ENCODE results near the gene CCDC92. TPM values are rescaled to one million over a fixed set of nuclear protein-coding genes. Genes with fewer than 3 reads are reported as not detected.

CCDC92 gene
- total RNA-seq = 3.1 and 10.0 TPM in 2 replicates

GRCh38 chr12:123972457-123973401, at the start of gene CCDC92, which contains the start of gene ZNF664:
Gene CCDC92 (minus strand): TSS chr12:123972831. CDS start chr12:123944305, 28,526 bp downstream.
Gene ZNF664 (plus strand): TSS chr12:123973215. CDS start chr12:124012145, 38,930 bp downstream.

Other genes starting within 250 kb of the CCDC92 start
- 0.06 and 0.16 TPM in 2 replicates for gene DNAH10, start 210.5 kb downstream of the CCDC92 start, total RNA-seq
- 30.4 and 70.7 TPM in 2 replicates for gene ZNF664, start 384 bp upstream of the CCDC92 start, total RNA-seq